Loucy (cell line): ENCODE results near the gene TPM2.

Source experiments
- H2AFZ ChIP-seq: fragments of 200-600 bp; sonication (generic); 2 replicates; pipeline ENCODE4 v1.6.0; 2016; ENCODE audit warnings: antibody characterized with exemption, mild to moderate bottlenecking, low read length, moderate library complexity
- H3F3A ChIP-seq: fragments of 200-600 bp; 2 replicates; pipeline ENCODE4 v1.6.0; 2016; ENCODE audit warnings: antibody characterized with exemption, low read depth, mild to moderate bottlenecking
- H3K27me3 ChIP-seq: fragments of 200-600 bp; sonication (generic); 2 replicates; pipeline ENCODE4 v1.6.1; 2014; ENCODE audit warnings: low read length, mild to moderate bottlenecking; ENCODE audit not compliant: insufficient read depth, poor library complexity, severe bottlenecking
- H3K36me3 ChIP-seq: fragments of 200-600 bp; sonication (generic); 2 replicates; pipeline ENCODE4 v1.6.1; 2016; ENCODE audit warnings: low read length; ENCODE audit not compliant: insufficient read depth
- H3K4me1 ChIP-seq: fragments of 200-600 bp; sonication (generic); 2 replicates; pipeline ENCODE4 v1.5.1; 2014; ENCODE audit warnings: low read length, mild to moderate bottlenecking; ENCODE audit not compliant: insufficient read depth, poor library complexity, severe bottlenecking
- H3K4me2 ChIP-seq: fragments of 200-600 bp; sonication (generic); 2 replicates; pipeline ENCODE4 v1.6.0; 2014; ENCODE audit warnings: antibody characterized with exemption, low read length, low read depth, mild to moderate bottlenecking; ENCODE audit not compliant: poor library complexity, severe bottlenecking
- H3K4me3 ChIP-seq: fragments of 200-600 bp; sonication (generic); 2 replicates; pipeline ENCODE4 v1.5.1; 2014; ENCODE audit warnings: low read length, mild to moderate bottlenecking, mixed read lengths; ENCODE audit not compliant: poor library complexity, severe bottlenecking
- H3K79me2 ChIP-seq: fragments of 200-600 bp; sonication (generic); 2 replicates; pipeline ENCODE4 v1.6.1; 2014; ENCODE audit warnings: low read length; ENCODE audit not compliant: insufficient read depth
- H3K9ac ChIP-seq: fragments of 200-600 bp; sonication (generic); 2 replicates; pipeline ENCODE4 v1.6.0; 2014; ENCODE audit warnings: mild to moderate bottlenecking, low read depth, low read length, moderate library complexity; ENCODE audit not compliant: poor library complexity, severe bottlenecking
- H3K9me2 ChIP-seq: fragments of 200-600 bp; sonication (generic); replicated peaks from 2 replicates; pipeline ENCODE4 v1.6.1; 2016; ENCODE audit warnings: low read depth, low read length, mixed read lengths
- H3K9me3 ChIP-seq: fragments of 200-600 bp; sonication (generic); 2 replicates; pipeline ENCODE4 v1.6.1; 2014; ENCODE audit warnings: mild to moderate bottlenecking, antibody characterized with exemption, low read length, low read depth; ENCODE audit not compliant: insufficient read depth
- H4K20me1 ChIP-seq: fragments of 200-600 bp; sonication (generic); 2 replicates; pipeline ENCODE4 v1.6.0; 2014; ENCODE audit warnings: antibody characterized with exemption, low read length, mild to moderate bottlenecking; ENCODE audit not compliant: insufficient read depth, poor library complexity, severe bottlenecking
- EZH2phosphoT487 ChIP-seq: fragments of 200-600 bp; IDR thresholded peaks from 2 replicates; pipeline ENCODE4 v1.6.1; 2018; ENCODE audit warnings: antibody characterized with exemption, mild to moderate bottlenecking, moderate library complexity, borderline replicate concordance
- TF ChIP-seq, protein P1 (sequence below): fragments of 200-600 bp; sonication (generic); conservative IDR thresholded peaks from 2 replicates; pipeline ENCODE4 v1.5.1; 2014; ENCODE audit warnings: mild to moderate bottlenecking, antibody characterized with exemption, low read length

TPM2 gene

DNA sequence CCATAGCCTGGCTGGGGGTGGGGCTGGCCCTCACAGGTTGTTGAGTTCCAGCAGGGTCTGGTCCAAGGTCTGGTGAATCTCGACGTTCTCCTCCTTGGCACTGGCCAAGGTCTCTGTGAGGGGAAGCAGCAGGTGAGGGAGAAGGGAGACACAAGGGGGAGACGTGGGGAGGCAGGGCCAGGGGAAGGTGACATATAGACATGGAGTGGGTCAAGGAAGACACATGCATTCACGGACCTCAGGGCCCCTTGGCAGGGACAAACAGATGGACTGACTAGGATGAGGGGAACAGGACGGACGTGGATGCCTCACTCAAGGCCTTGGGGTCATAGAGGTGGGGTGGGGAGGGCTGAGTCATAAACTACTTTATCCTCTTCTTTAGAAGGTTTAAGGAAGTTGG, 7.7 kb downstream of the TPM2 start:
- H3K79me2 ChIP-seq: no peaks in the 10 kb centered on the region
- H3F3A ChIP-seq: no peaks in the 10 kb centered on the region
- no peaks in the 10 kb centered on the region for H3K9me2 ChIP-seq
- no peak overlapping the region for H3K4me3 ChIP-seq
- no peaks in the 10 kb centered on the region for H3K36me3 ChIP-seq
- H2AFZ ChIP-seq: no peak overlapping the region
- TF ChIP-seq EZH2phosphoT487: no peak
- TF ChIP-seq, protein P1, sequence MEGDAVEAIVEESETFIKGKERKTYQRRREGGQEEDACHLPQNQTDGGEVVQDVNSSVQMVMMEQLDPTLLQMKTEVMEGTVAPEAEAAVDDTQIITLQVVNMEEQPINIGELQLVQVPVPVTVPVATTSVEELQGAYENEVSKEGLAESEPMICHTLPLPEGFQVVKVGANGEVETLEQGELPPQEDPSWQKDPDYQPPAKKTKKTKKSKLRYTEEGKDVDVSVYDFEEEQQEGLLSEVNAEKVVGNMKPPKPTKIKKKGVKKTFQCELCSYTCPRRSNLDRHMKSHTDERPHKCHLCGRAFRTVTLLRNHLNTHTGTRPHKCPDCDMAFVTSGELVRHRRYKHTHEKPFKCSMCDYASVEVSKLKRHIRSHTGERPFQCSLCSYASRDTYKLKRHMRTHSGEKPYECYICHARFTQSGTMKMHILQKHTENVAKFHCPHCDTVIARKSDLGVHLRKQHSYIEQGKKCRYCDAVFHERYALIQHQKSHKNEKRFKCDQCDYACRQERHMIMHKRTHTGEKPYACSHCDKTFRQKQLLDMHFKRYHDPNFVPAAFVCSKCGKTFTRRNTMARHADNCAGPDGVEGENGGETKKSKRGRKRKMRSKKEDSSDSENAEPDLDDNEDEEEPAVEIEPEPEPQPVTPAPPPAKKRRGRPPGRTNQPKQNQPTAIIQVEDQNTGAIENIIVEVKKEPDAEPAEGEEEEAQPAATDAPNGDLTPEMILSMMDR: no peak
- H3K4me1 ChIP-seq: no peaks in the 10 kb centered on the region
- no peaks in the 10 kb centered on the region for H4K20me1 ChIP-seq
- no peaks in the 10 kb centered on the region for H3K27me3 ChIP-seq
- H3K9ac ChIP-seq: no peak overlapping the region
- no peaks in the 10 kb centered on the region for H3K9me3 ChIP-seq
- H3K4me2 ChIP-seq: no peak overlapping the region

DNA sequence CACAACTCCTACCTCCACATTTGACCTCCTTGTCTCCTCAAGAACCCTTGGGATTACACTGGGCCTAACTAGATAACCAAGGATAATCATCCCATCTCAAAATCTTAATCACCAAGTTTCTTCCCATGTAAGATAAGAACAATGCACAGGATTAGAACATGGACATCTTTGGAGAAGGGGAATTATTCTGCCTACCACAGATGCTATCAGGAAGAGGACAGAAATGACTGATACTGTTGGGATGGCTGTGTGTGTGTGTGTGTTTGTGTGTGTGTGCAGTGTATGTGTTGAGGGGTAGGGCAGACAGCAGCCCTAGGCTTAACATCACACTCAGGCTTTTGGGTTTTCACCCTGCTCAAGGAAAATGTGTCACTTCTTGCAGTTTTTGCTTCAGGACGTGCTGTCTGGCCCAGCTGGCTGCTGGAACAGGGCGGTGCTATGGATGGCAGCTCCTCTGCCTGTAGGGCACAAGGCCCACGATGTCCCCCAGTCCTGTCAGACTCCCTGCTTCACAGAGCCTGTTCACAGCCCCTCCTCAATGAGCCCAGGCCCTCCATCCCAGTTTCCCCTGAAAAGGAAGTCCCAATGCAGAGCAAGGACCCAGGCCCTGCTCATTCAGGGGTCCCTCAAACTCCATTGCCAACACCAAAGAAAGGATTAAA, 8.3 kb downstream of the TPM2 start:
- no peaks in the 10 kb centered on the region for H3K79me2 ChIP-seq
- TF ChIP-seq, protein P1: no peak
- no peak for TF ChIP-seq EZH2phosphoT487
- no peaks in the 10 kb centered on the region for H3K9me3 ChIP-seq
- no peaks in the 10 kb centered on the region for H4K20me1 ChIP-seq
- no peak overlapping the region for H3K4me3 ChIP-seq
- H2AFZ ChIP-seq: no peak overlapping the region
- H3K9me2 ChIP-seq: no peaks in the 10 kb centered on the region
- H3F3A ChIP-seq: no peaks in the 10 kb centered on the region
- no peaks in the 10 kb centered on the region for H3K27me3 ChIP-seq
- H3K9ac ChIP-seq: no peak overlapping the region
- H3K4me1 ChIP-seq: no peaks in the 10 kb centered on the region
- H3K36me3 ChIP-seq: no peaks in the 10 kb centered on the region
- H3K4me2 ChIP-seq: no peak overlapping the region

DNA sequence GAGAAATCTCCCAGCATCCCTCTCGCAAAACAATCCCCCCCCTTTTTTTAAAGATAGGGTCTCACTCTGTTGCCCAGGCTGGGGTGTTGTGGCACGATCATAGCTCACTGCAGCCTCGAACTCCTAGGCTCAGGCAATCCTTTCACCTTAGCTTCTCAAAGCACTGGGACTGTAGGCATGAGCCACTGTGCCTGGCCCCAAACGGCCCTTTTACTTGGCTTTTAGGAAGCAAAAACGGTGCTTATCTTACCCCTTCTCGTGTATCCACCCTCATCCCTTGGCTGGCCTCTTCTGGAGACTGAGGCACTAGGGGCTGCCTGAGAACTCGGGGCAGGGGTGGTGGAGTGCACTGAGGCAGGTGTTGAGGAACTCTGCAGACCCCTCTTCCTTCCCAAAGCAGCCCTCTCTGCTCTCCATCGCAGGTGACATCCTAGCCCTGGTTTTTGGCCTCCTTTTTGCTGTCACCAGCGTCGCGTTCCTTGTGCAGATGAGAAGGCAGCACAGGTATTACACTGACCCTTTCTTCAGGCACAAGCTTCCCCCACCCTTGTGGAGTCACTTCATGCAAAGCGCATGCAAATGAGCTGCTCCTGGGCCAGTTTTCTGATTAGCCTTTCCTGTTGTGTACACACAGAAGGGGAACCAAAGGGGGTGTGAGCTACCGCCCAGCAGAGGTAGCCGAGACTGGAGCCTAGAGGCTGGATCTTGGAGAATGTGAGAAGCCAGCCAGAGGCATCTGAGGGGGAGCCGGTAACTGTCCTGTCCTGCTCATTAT, 9.2 kb downstream of the TPM2 start:
- Histone ChIP-seq H3K79me2 (no peaks in the 10 kb centered on the region), H3K36me3 (no peaks in the 10 kb centered on the region), H3K4me2 (no peak overlapping the region), H3K9me2 (no peaks in the 10 kb centered on the region), H3K27me3 (no peaks in the 10 kb centered on the region), H4K20me1 (no peaks in the 10 kb centered on the region), H3K9ac (no peak overlapping the region), H3K4me3 (no peak overlapping the region), H3K4me1 (no peaks in the 10 kb centered on the region), H3F3A (no peaks in the 10 kb centered on the region), H3K9me3 (no peaks in the 10 kb centered on the region), H2AFZ (no peak overlapping the region)
- no peak for TF ChIP-seq EZH2phosphoT487
- TF ChIP-seq, protein P1: no peak
